Body of pancreas (tissue), 4 donors: Measurements from ENCODE around the gene HOXA2. TPM values are rescaled to one million over a fixed set of nuclear protein-coding genes. Genes with fewer than 3 reads are reported as not detected.

ENCODE experiments used
- ATAC-seq: fragments of 150-250 bp; one replicate; pipeline ENCODE4 v1.9.1; 2016
- DNase-seq, 4 donors: peaks; one replicate each; pipeline ENCODE4 v3.0.0-alpha.2; 2019
- H3K27ac ChIP-seq, 4 donors: fragments of 200-600 bp; sonication (generic); 1 replicate in 3 of 4; 2 replicates in 1 of 4; pipeline versions ENCODE4 v1.5.1 to v1.6.1; 2016 to 2019; ENCODE audit warnings: mild to moderate bottlenecking in 1 of 4, mixed read lengths in 1 of 4, moderate library complexity in 1 of 4
- H3K27me3 ChIP-seq, 2 donors: fragments of 200-600 bp; sonication (generic); one replicate each; pipeline ENCODE4 v1.6.0; 2016; ENCODE audit warnings: mild to moderate bottlenecking in 1 of 2
- H3K36me3 ChIP-seq, 2 donors: fragments of 200-600 bp; sonication (generic); replicated peaks in 1 of 2; 2 replicates each; pipeline ENCODE4 v1.5.1; 2016; ENCODE audit warnings: low read depth in 2 of 2; ENCODE audit not compliant: insufficient read depth in 1 of 2
- H3K4me1 ChIP-seq: fragments of 200-600 bp; sonication (generic); one replicate; pipeline ENCODE4 v1.6.0; 2016
- H3K4me3 ChIP-seq, 2 donors: fragments of 200-600 bp; sonication (generic); 1 replicate in 1 of 2; 2 replicates in 1 of 2; pipeline ENCODE4 v1.5.1; 2016 to 2019
- H3K9me3 ChIP-seq, 3 donors: fragments of 200-600 bp; sonication (generic); 1 replicate in 2 of 3; 2 replicates in 1 of 3; pipeline ENCODE4 v1.5.1; 2016
- CTCF ChIP-seq, 7 experiments: fragments of 450-650 bp in 4 of 7; fragments of 200-600 bp in 3 of 7; sonication (generic) in 3 of 7; IDR thresholded peaks; one replicate each; pipeline ENCODE4 v1.5.1; 2016 to 2019; ENCODE audit warnings: antibody characterized with exemption in 7 of 7
- POLR2A ChIP-seq, 3 donors: fragments of 450-650 bp; IDR thresholded peaks; one replicate each; pipeline ENCODE4 v1.6.1; 2016; ENCODE audit warnings: antibody characterized with exemption in 3 of 3, mild to moderate bottlenecking in 2 of 3
- WGBS, 2 donors: methylation state at CpG; one replicate each; pipeline ENCODE4 v1.1.5; 2017; 5-methylcytosine and 5-hydroxymethylcytosine counted together
- intact Hi-C: fragments of 100-400 bp; cut with DNase I; formaldehyde crosslinking; loops from one replicate; pipeline ENCODE4 v1.15.1; 2023
- total RNA-seq, 2 donors: library from RNA; depleted of rRNA; stranded (reverse); fragments of >200 nt; gene quantifications; one replicate each; pipeline ENCODE4 v1.1.0, GENCODE V29; 2016

HOXA2 gene
- total RNA-seq, 2 donors from 2014 or later, result 0.66 TPM; not detected in 1

- Histone ChIP-seq H3K27me3 (peaks cover 0 to 45% of the 10 kb centered on the region in 2 donors), H3K4me3 (no peak overlapping the region), H3K4me1 (peaks cover 7% of the 10 kb centered on the region), H3K27ac (peak overlapping the region in 1 of 4 donors; percentile 21), H3K9me3 (no peaks in the 10 kb centered on the region), H3K36me3 (no peaks in the 10 kb centered on the region)
- TF ChIP-seq POLR2A (IDR thresholded peaks at IDR 0.05), result no peak
- no peak for TF ChIP-seq CTCF (IDR thresholded peaks at IDR 0.05)
- no peak for DNase-seq
- ATAC-seq, result no peak
- WGBS, 2 donors, result 25 to 34% methylated on average over 20 to 26 of the region's 26 CpGs
- intact Hi-C loops, result no loop called here
Measured at GRCh38 chr7:27123477-27124053, 21.1 kb upstream of the HOXA2 start.

GRCh38 chr7:27123007-27123476, 20.6 kb upstream of the HOXA2 start:
- ATAC-seq, result no peak
- no peak for DNase-seq
- H3K27ac ChIP-seq, result peak overlapping the region in 2 of 4 donors; percentile 13 to 21

GRCh38 chr7:27122077-27122910, 19.8 kb upstream of the HOXA2 start:
- H3K4me3 ChIP-seq, result no peak overlapping the region
- H3K36me3 ChIP-seq, result no peaks in the 10 kb centered on the region
- no peak for DNase-seq
- peaks cover 7% of the 10 kb centered on the region for H3K4me1 ChIP-seq
- no peak for ATAC-seq
- peak overlapping the region in 1 of 4 donors; percentile 31 for H3K27ac ChIP-seq
- TF ChIP-seq CTCF (IDR thresholded peaks at IDR 0.05) (no peak), POLR2A (IDR thresholded peaks at IDR 0.05) (no peak)
- intact Hi-C loops, result no loop called here
- H3K27me3 ChIP-seq, result peaks cover 0 to 51% of the 10 kb centered on the region in 2 donors
- 18 to 22% methylated on average over 37 to 42 of the region's 42 CpGs for WGBS, 2 donors
- no peaks in the 10 kb centered on the region for H3K9me3 ChIP-seq

More at GRCh38 chr7:27123007-27123476, 20.6 kb upstream of the HOXA2 start:
- H3K36me3 ChIP-seq, result no peaks in the 10 kb centered on the region
- H3K9me3 ChIP-seq, result no peaks in the 10 kb centered on the region
- WGBS, 2 donors, result 20 to 21% methylated on average over 14 of the region's 14 CpGs
- no peak for TF ChIP-seq CTCF (IDR thresholded peaks at IDR 0.05)
- TF ChIP-seq POLR2A (IDR thresholded peaks at IDR 0.05), result no peak
- H3K27me3 ChIP-seq, result peaks cover 0 to 46% of the 10 kb centered on the region in 2 donors
- H3K4me1 ChIP-seq, result peaks cover 7% of the 10 kb centered on the region
- H3K4me3 ChIP-seq, result no peak overlapping the region
- intact Hi-C loops, result no loop called here

GRCh38 chr7:27121684-27122076, 19.2 kb upstream of the HOXA2 start:
- intact Hi-C loops, result no loop called here
- no peaks in the 10 kb centered on the region for H3K36me3 ChIP-seq

More at GRCh38 chr7:27121684-27122076, 19.2 kb upstream of the HOXA2 start:
- WGBS, 2 donors, result 39 to 45% methylated on average over 7 of the region's 7 CpGs
- H3K27ac ChIP-seq, result peak overlapping the region in 1 of 4 donors; percentile 31
- TF ChIP-seq POLR2A (IDR thresholded peaks at IDR 0.05) (no peak), CTCF (IDR thresholded peaks at IDR 0.05) (no peak)
- ATAC-seq, result no peak
- no peaks in the 10 kb centered on the region for H3K9me3 ChIP-seq
- peaks cover 7% of the 10 kb centered on the region for H3K4me1 ChIP-seq
- H3K4me3 ChIP-seq, result no peak overlapping the region
- H3K27me3 ChIP-seq, result peaks cover 0 to 51% of the 10 kb centered on the region in 2 donors
- no peak for DNase-seq
